Kidney (tissue), 14 donors: ENCODE results near the gene PADI4. TPM values are rescaled to one million over a fixed set of nuclear protein-coding genes. Genes with fewer than 3 reads are reported as not detected.

ENCODE experiments used
- DNase-seq, 5 donors: peaks; one replicate each; pipeline ENCODE4 v3.0.0-alpha.2; 2013 to 2020
- FAIRE-seq: peaks from 2 replicates; lab custom pipeline; 2012; peaks lifted over from hg19 to GRCh38; lab: Jason Lieb, UNC
- H3K27ac ChIP-seq, 2 donors: one replicate each; pipeline ENCODE4 v1.7.0; 2013; ENCODE audit warnings: low read depth in 2 of 2, low read length in 2 of 2, inconsistent platforms in 1 of 2
- H3K27me3 ChIP-seq: one replicate; pipeline ENCODE4 v1.7.1; 2013; ENCODE audit warnings: low read length, inconsistent platforms; ENCODE audit not compliant: control insufficient read depth, insufficient read depth
- H3K36me3 ChIP-seq, 3 donors: one replicate each; pipeline versions ENCODE4 v1.7.0 to v1.7.1; 2013; ENCODE audit warnings: low read length in 3 of 3, control low read depth in 1 of 3, inconsistent platforms in 1 of 3; ENCODE audit not compliant: insufficient read depth in 3 of 3, control insufficient read depth in 2 of 3
- H3K4me1 ChIP-seq, 3 donors: one replicate each; pipeline versions ENCODE4 v1.7.0 to v1.7.1; 2013; ENCODE audit warnings: low read length in 3 of 3, inconsistent platforms in 1 of 3, low read depth in 1 of 3; ENCODE audit not compliant: control insufficient read depth in 2 of 3, insufficient read depth in 2 of 3
- H3K4me3 ChIP-seq, 3 donors: one replicate each; pipeline versions ENCODE4 v1.7.0 to v1.8.1; 2013; ENCODE audit warnings: low read length in 3 of 3, control low read depth in 1 of 3, inconsistent platforms in 1 of 3
- H3K9ac ChIP-seq, 3 donors: one replicate each; pipeline versions ENCODE4 v1.7.0 to v1.7.1; 2013; ENCODE audit warnings: low read length in 3 of 3, control low read depth in 1 of 3, inconsistent platforms in 1 of 3
- H3K9me3 ChIP-seq, 3 donors: one replicate each; pipeline versions ENCODE4 v1.7.0 to v1.7.1; 2013; ENCODE audit warnings: low read length in 3 of 3, control low read depth in 1 of 3, inconsistent platforms in 1 of 3; ENCODE audit not compliant: control insufficient read depth in 2 of 3, insufficient read depth in 1 of 3
- CTCF ChIP-seq: IDR thresholded peaks from 3 replicates; pipeline ENCODE4 v1.5.1; 2012; ENCODE audit warnings: mild to moderate bottlenecking, moderate library complexity, borderline replicate concordance; ENCODE audit not compliant: insufficient read depth; ENCODE audit errors: extremely low read depth
- intact Hi-C: fragments of 100-400 bp; cut with DNase I; formaldehyde crosslinking; loops from one replicate; pipeline ENCODE4 v1.11.1; 2022
- polyA plus RNA-seq: library from polyadenylated mRNA; stranded (reverse); fragments of 350-450 nt; fragmentation: Illumina TruSeq; extraction: RNeasy Lipid Tissue Mini Kit (QIAGEN cat#74804); gene quantifications from one replicate; pipeline ENCODE4 v1.2.3, GENCODE V29; 2014; ENCODE audit warnings: low read depth, low replicate concordance; ENCODE audit not compliant: insufficient read depth
- total RNA-seq: library from RNA; stranded (reverse); fragmentation: NEBNext Ultra II Directional; extraction: Animal tissue kit (Norgen Biotek cat#: 25700); gene quantifications from one replicate; pipeline ENCODE4 v1.2.1, GENCODE V29; 2021
- donor health status: control.
- donor health status: control.
- donor health status: control.
- donor health status: control.
- donor health status: control.
- donor health status: DM: yes; HTN: yes; CAD: no.
- donor health status: Normal renal cell carcinoma (clear cell type).

PADI4 gene
- total and polyA plus RNA-seq, 2 donors from 2014 or later, result 0.35 TPM; not detected in 1

- no peaks in the 10 kb centered on the region for H3K9me3 ChIP-seq
- no peak for TF ChIP-seq CTCF
- DNase-seq (no peak), FAIRE-seq (peak; percentile 90)
- H3K27me3 ChIP-seq, result no peaks in the 10 kb centered on the region
- H3K4me1 ChIP-seq, result no peaks in the 10 kb centered on the region
- intact Hi-C loops, result no loop called here
- no peak overlapping the region for H3K27ac ChIP-seq
- no peak overlapping the region for H3K4me3 ChIP-seq
- no peaks in the 10 kb centered on the region for H3K36me3 ChIP-seq
- H3K9ac ChIP-seq, result no peak overlapping the region
Observed at GRCh38 chr1:17328855-17329254, 20.9 kb downstream of the PADI4 start.

GRCh38 chr1:17329610-17330009, 21.6 kb downstream of the PADI4 start:
- FAIRE-seq, result no peak
- Histone ChIP-seq H3K27ac (no peak overlapping the region), H3K27me3 (no peaks in the 10 kb centered on the region), H3K9me3 (no peaks in the 10 kb centered on the region), H3K4me1 (no peaks in the 10 kb centered on the region), H3K36me3 (no peaks in the 10 kb centered on the region), H3K9ac (no peak overlapping the region), H3K4me3 (no peak overlapping the region)
- no peak for TF ChIP-seq CTCF
- intact Hi-C loops, result no loop called here
- DNase-seq, result no peak

- FAIRE-seq, result no peak
- Histone ChIP-seq H3K36me3 (no peaks in the 10 kb centered on the region), H3K27ac (no peak overlapping the region), H3K9me3 (no peaks in the 10 kb centered on the region), H3K27me3 (no peaks in the 10 kb centered on the region), H3K4me1 (no peaks in the 10 kb centered on the region), H3K9ac (no peak overlapping the region), H3K4me3 (no peak overlapping the region)
- DNase-seq, result no peak
- intact Hi-C loops, result no loop called here
- TF ChIP-seq CTCF, result no peak
Observed at GRCh38 chr1:17330856-17331255, 22.9 kb downstream of the PADI4 start.

GRCh38 chr1:17333081-17333480, 25.1 kb downstream of the PADI4 start:
- DNase-seq (no peak), FAIRE-seq (no peak)

More at GRCh38 chr1:17333081-17333480, 25.1 kb downstream of the PADI4 start:
- intact Hi-C loops, result no loop called here
- Histone ChIP-seq H3K9ac (no peak overlapping the region), H3K4me3 (no peak overlapping the region), H3K27ac (no peak overlapping the region), H3K4me1 (no peaks in the 10 kb centered on the region), H3K27me3 (no peaks in the 10 kb centered on the region), H3K36me3 (no peaks in the 10 kb centered on the region), H3K9me3 (no peaks in the 10 kb centered on the region)
- no peak for TF ChIP-seq CTCF
